ENCODE results near the gene COPS9.

Gene COPS9

DNA sequence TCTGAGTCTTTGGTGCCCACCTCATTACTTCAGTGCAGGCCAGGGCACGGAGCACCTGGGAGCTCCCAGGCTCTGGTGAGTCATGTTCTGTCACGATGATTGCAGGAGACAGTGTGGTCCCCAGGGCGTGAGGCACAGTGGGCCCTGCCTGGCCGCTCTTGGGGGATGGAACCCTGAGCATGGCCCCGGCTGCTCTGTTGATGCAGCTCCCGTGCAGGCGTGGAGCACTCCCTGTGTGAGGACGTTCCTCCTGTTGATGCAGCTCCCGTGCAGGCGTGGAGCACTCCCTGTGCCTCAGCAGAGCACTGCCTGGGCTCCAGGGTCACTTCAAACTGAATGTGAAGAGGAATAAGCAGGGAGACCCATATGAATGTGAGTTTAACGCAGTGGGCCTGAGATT is 30.1 kb downstream of the COPS9 start:
- DNase-seq (ENCODE audit: low spot score), result no peak
- TF ChIP-seq, protein P1, sequence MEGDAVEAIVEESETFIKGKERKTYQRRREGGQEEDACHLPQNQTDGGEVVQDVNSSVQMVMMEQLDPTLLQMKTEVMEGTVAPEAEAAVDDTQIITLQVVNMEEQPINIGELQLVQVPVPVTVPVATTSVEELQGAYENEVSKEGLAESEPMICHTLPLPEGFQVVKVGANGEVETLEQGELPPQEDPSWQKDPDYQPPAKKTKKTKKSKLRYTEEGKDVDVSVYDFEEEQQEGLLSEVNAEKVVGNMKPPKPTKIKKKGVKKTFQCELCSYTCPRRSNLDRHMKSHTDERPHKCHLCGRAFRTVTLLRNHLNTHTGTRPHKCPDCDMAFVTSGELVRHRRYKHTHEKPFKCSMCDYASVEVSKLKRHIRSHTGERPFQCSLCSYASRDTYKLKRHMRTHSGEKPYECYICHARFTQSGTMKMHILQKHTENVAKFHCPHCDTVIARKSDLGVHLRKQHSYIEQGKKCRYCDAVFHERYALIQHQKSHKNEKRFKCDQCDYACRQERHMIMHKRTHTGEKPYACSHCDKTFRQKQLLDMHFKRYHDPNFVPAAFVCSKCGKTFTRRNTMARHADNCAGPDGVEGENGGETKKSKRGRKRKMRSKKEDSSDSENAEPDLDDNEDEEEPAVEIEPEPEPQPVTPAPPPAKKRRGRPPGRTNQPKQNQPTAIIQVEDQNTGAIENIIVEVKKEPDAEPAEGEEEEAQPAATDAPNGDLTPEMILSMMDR (IDR thresholded peaks at IDR 0.05; ENCODE audit: extremely low read depth, missing control alignments), result no peak

DNA sequence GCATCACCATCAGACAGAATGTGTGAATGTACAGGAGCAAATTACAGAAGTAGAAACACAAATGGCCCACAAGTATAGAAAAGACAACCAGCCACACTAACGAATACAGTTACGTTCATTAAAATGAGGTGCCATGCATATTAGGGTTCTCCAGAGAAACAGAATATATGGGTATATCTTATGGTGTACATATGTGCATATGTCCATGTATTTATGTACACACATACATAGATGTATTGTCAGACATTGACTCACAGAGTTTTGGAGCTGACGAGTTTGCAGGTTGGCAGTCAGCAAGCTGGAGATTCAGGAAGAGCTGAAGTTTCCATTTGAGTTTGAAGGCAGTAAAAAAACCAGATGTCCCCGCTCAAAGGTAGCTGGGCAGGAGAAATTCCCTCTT is 33.0 kb downstream of the COPS9 start:
- TF ChIP-seq, protein P1 (IDR thresholded peaks at IDR 0.05; ENCODE audit: extremely low read depth, missing control alignments), result no peak
- no peak for DNase-seq (ENCODE audit: low spot score)

DNA sequence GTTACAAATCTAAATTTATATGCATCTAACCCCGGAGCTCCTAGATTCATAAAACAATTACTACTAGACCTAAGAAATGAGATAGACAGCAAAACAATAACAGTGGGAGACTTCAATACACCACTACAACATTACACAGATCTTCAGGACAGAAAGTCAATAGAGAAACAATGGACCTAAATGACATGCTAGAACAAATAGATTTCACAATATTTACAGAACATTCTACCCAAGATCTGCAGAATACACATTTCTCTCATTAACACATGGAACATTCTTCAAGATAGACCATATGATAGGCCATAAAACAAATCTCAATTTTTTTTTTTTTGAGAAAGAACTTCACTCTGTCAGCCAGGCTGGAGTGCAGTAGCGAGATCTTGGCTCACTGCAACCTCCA is 37.8 kb downstream of the COPS9 start:
- DNase-seq (ENCODE audit: low spot score), result no peak
- TF ChIP-seq, protein P1 (IDR thresholded peaks at IDR 0.05; ENCODE audit: extremely low read depth, missing control alignments), result no peak

DNA sequence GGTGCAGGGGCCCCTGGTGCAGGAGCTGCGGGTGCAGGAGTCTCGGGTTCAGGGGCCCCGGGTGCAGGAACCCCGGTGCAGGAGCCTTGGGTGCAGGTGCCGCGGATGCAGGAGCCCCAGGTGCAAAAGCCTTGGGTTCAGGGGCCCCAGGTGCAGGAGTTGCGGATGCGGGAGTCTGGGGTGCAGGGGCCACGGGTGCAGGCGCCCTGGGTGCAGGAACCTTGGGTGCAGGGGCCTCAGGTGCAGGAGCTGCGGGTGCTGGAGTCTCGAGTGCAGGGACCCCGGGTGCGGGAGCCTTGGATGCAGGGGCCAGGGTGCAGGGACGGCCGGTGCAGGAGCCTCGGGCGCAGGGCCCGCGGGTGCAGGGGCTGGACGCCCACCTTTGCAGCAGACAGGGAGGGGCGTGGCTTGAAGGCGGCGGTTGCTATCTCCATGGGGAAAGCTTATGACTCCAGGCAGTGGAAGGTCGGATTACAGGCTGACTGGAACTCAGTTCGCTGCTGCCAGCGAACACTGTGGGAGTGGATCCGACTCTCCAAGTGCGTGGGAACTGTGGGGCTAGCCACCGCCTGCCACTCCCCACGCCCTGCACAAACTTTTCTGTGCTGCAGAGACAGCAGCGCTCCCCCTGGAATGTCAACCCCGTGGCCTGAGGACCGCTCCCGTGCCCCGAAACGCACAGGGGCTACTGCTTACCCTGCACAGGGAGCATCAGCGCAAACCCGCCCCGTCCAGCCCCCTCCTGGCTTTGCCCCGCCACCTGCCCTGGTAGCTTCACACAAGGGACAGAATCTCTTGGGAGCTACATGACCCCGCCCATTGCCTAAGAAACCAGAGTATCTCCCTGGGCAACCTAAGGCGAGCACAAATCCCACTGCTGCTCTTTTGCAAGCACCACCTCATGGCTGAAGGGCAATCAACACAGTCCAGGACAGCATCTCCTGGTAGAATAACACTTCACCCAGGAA is 40.3 kb downstream of the COPS9 start:
- TF ChIP-seq, protein P1 (IDR thresholded peaks at IDR 0.05; ENCODE audit: extremely low read depth, missing control alignments), result no peak
- DNase-seq (ENCODE audit: low spot score), result no peak

DNA sequence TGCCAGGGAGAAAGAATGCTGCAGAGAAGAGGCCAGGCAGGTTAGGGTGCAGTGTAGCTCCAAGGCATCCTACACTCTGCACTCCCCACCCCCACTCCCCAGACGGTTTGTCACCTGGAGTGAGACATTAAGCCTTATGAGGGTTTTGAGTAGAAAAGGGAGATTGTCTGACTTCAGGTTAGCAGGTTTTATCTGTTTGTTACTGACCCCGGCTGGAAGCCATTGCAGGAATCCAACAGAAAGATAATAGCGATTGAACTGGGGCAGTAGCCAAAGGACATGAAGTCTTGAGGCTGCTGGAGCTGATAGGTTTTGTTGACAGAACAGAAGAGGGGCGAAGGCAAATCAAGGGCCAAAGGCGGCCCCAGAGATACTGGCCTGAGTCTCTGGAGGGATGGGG is 46.8 kb downstream of the COPS9 start:
- TF ChIP-seq, protein P1 (IDR thresholded peaks at IDR 0.05; ENCODE audit: extremely low read depth, missing control alignments), result no peak
- DNase-seq (ENCODE audit: low spot score), result no peak

DNA sequence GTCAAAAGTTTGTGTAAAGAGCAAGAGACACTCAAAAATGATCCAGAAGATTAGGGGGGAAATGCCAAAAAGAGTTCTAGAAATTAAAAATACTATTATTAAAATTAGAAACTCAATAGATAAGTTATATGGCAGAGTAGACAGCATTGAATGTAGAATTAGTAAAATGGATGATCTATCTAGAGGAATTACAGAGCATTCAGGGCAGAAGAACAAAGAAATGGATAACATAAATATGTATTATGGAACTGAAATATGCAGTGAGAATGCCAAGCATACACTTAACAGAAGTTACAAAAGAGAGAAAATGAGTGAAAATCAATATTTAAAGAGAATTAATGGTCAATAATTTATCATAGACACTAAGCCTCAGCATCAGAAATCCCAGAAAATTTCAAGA is 49.5 kb downstream of the COPS9 start:
- no peak for DNase-seq (ENCODE audit: low spot score)
- TF ChIP-seq, protein P1 (IDR thresholded peaks at IDR 0.05; ENCODE audit: extremely low read depth, missing control alignments), result no peak
